ENCODE data around the gene TTI1.

The TTI1 gene

GRCh38 chr20:37958856-37959520 is 74.3 kb downstream of the TTI1 start:
- DNase-seq, result no peak

- no peak for DNase-seq
Measured at GRCh38 chr20:37956107-37956585, 77.1 kb downstream of the TTI1 start.

GRCh38 chr20:37955511-37955910 is 77.7 kb downstream of the TTI1 start:
- no peak for DNase-seq

GRCh38 chr20:37954626-37955025 is 78.6 kb downstream of the TTI1 start:
- DNase-seq, result no peak

GRCh38 chr20:37954190-37954589 is 79.1 kb downstream of the TTI1 start:
- DNase-seq, result no peak

GRCh38 chr20:37948956-37949355 is 84.3 kb downstream of the TTI1 start:
- DNase-seq, result no peak

GRCh38 chr20:37947943-37948342 is 85.3 kb downstream of the TTI1 start:
- no peak for DNase-seq

- DNase-seq, result no peak
Measured at GRCh38 chr20:37946946-37947345, 86.3 kb downstream of the TTI1 start.

- no peak for DNase-seq
Measured at GRCh38 chr20:37945091-37945547, 88.1 kb downstream of the TTI1 start.

- DNase-seq, result no peak
Measured at GRCh38 chr20:37944456-37944981, 88.7 kb downstream of the TTI1 start.

GRCh38 chr20:37943501-37944455 is 89.5 kb downstream of the TTI1 start:
- no peak for DNase-seq

GRCh38 chr20:37943033-37943432 is 90.2 kb downstream of the TTI1 start:
- no peak for DNase-seq

- DNase-seq, result no peak
Measured at GRCh38 chr20:37941992-37942391, 91.3 kb downstream of the TTI1 start.

GRCh38 chr20:37941332-37941731 is 91.9 kb downstream of the TTI1 start:
- no peak for DNase-seq

- DNase-seq, result no peak
Measured at GRCh38 chr20:37940858-37941257, 92.4 kb downstream of the TTI1 start.

- no peak for DNase-seq
Measured at GRCh38 chr20:37939701-37940560, 93.3 kb downstream of the TTI1 start.

GRCh38 chr20:37938954-37939353 is 94.3 kb downstream of the TTI1 start:
- DNase-seq, result no peak

GRCh38 chr20:37938181-37938750 is 95.0 kb downstream of the TTI1 start:
- no peak for DNase-seq

- DNase-seq, result no peak
Measured at GRCh38 chr20:37937686-37938085, 95.6 kb downstream of the TTI1 start.

GRCh38 chr20:37936451-37936850 is 96.8 kb downstream of the TTI1 start:
- no peak for DNase-seq

- DNase-seq, result no peak
Measured at GRCh38 chr20:37936041-37936440, 97.2 kb downstream of the TTI1 start.

- DNase-seq, result no peak
Measured at GRCh38 chr20:37935435-37935834, 97.8 kb downstream of the TTI1 start.

Measured in CD4-positive, alpha-beta T cell treated with Interleukin-6 for 4 hours (primary cell).